HuH-7.5 (cell line): Measurements from ENCODE around the gene DIRAS1.

Experiments
- DNase-seq: peaks from one replicate; pipeline ENCODE4 v3.0.0; 2011; ENCODE audit warnings: low spot score

DIRAS1 gene

DNA sequence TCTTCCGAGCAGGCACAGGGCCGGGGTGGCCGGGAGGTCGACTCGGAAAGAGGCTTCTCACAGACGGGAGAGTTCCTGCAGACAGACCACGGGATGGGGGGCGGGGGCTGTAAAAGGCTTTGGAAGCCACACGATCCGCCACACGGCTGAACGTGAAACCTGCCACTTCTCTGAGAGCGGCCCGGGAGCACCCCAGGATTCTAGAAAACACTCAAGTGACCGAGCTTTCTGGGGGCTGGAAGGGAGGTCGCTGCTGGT lies 34.2 kb upstream of the DIRAS1 start:
- no peak for DNase-seq

DNA sequence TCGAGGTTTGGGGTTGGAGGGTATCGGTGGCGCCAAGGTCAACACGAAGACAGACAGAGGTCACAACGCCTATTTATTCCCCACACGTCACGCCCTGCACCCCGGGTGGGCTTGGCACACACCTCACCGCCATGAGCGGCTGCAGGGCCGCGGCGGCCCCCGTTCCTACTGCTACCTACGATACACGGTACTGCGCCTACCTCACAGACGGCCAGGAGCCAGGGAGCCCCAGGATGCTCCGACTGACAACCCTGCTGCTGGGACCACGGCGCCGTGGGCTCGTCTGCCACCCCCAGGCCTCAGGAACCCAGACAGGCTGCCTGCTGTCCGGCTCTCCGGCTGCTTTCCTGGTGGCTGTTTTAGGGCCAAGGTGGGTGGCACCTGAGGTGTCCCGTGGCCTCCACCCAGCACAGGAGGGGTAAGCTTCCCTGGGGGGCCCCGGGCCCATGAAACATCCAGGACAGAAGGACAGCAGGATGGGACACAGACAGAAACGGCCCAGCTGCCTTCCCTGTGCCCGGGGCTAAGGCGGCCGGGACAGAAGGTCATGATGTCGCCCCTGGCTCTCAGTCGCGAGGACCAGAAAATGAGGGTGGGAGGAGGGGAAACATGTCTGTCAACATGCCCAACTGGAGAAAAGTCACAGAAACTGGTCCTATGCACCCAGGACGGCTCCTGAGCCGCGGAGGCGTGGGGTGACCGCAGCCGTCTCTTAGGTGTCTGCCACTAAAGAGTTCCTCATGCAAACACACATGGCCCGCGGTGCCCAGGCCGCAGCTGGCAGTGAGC lies 33.7 kb upstream of the DIRAS1 start:
- DNase-seq, result no peak

DNA sequence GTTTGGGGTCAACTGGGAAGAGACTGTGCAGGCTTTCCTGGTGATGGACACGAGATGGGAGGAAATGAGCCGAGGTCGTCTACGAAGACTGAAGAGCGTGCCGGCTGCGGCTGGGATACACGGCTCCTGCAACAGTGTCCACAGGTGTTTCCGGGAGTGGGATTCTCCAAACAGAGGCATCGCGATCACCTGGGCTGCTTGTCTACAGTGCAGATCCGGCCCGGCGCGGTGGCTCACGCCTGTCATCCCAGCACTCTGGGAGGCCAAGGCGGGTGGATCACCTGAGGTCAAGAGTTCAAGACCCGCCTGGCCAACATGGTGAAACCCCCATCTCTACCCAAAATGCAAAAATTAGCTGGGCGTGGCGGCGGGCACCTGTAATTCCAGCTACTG lies 30.3 kb upstream of the DIRAS1 start:
- no peak for DNase-seq

DNA sequence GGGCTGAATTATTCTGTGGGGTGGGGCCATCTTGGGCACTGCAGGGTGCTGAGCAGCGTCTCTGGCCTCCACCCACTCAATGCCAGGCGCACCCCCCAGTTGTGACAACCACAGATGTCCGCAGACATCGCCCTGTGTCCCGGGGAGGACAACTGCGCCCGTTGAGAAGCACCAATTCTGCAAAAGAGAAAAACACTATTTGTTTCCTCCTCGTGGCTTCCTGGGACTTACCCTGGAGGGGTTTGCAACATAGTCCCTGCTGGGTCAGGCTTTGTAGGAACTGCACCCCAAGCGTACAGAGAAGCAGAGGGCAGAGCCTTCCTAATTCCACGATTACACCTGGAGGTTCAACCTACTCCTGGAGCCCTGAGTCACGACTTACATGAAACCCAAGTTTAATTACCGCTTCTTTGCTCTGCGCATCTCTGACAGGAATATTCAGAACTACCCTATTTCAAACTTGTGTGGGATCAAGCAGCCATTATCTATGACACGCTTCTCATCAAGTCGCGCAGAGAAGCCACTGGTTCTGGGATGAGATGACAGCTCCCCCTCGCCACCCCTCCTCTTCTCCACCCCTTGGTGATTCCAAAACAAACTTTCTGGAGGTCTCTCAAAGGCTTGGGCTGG lies 29.8 kb upstream of the DIRAS1 start:
- DNase-seq, result no peak

DNA sequence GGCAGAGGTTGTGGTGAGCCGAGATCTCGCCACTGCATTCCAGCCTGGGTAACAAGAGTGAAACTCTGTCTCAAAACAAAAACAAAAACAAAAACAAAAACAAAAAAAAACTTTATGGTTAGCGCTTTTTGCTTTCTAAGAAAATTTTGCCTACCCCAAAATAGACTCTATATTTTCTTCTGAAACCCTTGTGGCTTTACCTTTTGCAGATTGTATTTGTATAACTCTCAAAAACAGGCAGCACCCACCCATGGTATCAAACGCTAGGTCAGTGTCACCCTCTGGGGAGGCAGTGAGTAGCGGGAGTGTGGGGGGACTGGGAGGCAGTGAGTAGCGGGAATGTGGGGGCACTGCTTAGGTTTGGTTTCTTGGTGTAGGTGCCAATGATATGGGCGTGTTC lies 26.2 kb upstream of the DIRAS1 start:
- no peak for DNase-seq

DNA sequence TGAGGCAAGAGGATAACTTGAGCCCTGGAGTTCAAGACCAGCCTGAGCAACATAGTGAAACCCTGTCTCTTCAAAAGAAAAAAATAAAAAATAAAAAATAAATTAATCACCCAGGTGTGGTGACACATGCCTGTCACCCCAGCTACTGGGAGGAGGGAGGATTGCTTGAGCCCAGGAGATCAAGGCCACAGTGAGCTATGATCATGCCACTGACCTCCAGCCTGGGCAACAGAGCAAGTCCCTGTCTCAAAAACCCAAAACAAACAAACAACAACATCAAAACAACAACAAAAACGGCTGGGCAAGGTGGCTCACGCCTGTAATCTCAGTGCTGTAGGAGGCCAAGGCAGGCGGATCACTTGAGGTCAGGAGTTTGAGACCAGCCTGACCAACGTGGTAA lies 22.9 kb upstream of the DIRAS1 start:
- no peak for DNase-seq

DNA sequence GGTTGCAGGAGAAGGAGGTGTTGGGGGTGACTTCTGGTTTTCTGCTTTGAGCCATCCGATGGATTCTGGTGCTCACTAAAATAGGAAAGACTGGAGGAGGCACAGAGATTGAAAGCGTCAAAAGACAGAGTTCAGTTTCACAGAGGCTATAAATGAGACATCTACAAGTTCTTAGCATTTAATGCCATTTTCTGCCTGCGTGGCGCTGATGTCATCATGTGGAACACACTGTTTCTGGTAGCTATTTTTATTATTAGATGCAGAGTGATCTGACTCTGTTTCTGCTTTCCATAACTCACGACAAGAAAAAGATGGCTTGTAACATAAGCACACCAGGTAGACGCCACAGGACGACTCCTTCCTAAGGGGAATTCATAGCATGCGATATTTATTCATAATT lies 21.9 kb upstream of the DIRAS1 start:
- no peak for DNase-seq

DNA sequence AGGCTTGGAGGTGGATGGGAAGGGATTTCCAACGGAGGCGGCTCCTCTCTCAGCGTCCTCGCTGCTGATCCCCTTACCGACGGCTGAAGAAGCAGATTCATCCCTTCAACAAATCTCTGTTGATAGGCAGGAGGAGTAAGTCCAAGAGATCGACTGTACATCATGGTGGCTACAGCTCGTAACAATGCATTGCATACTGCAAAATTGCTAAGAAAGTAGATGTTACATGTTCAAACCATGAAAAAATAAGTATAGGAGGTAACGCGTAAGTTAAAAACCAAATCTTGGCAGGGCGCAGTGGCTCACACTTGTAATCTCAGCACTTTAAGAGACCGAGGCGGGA lies 19.1 kb upstream of the DIRAS1 start:
- no peak for DNase-seq

DNA sequence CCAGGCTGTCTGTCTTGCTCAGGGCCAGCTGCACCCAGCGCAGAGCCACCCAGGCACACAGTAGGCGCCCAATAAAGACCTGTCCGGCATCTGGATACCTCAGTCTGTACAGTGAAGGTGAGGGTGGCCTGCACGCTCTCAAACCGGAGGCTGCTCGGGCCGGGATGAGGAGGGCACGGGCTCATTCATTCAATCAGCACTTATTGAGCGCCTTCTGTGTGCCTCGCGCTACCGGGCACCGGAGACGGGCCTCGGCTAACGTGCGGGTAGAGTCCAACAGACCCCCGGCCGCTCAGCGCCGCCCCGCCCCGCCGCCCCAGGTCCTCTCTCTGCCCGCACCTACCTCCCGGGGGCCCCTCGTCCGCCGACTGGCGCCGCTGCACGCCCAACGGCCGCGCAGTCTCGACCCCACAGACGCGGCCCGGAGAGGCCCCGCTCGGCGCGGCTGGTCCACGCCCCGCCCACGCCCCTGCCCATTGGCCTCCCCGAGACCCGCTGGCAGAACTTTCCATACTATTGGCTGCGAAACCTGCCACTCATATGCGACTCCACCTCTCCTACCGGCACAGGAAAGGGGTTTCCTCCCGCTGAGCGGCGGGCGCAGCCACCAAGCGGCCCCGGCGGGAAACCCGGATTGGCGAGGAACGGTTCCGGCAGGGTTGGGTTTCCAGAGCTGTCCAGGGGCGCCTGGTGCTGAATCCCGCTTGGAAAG lies 18.6 kb upstream of the DIRAS1 start, which contains the start of gene SLC39A3:
TSS of gene SLC39A3 (minus strand) at position 416 of the 712 bp plus-strand sequence. CDS start 2,760 bp downstream, outside the sequence.
- DNase-seq, result peak; percentile 100

DNA sequence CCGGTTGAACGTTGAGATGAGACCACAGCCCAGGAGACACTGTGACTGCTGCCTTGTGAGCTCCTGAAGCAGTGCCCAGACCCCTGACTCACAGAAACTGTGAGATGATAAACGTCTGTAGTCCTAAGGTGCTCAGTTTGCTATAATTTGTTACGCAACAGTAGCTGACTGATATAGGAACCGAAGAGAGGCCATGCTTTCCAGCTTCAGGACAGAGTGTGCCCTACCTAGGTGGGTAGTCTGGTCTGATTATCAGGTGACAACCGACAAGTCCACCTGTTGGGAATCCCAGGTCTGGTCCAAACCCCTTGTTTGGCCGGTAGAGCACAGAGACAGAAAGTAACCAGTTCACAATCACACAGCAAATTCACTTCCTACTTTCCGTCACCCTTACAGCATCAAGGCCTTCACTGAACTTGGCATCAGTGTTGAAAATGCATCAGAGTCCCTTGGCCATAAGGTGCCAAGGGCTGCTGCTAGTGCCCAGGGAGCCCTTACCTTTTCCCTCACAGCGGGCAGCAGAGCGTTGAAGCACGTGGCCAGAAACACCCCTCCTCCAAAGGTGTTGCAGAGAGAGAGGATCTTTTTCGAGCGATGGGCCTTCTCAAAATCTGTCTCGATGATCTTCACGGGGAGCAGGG lies 15.5 kb upstream of the DIRAS1 start:
- DNase-seq, result no peak

DNA sequence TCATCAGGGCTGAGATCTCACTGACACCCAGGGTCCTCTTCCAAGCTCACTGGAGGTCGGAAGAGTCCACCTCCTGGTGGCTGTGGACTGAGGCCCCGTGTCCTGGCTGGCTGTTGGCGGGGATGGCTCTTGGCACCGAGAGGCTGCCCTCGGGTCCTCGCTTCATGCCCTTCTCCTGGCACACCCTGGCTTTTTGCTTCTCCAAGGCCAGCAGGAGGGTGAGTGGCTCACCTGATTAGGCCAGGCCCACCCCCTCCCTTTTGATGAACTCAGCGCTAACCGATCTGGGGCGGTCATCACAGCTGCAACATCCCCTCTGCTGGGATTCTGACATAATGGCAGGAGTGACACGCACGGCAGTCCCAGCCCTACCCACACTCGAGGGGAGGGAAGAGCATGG lies 14.2 kb upstream of the DIRAS1 start:
- DNase-seq, result no peak

DNA sequence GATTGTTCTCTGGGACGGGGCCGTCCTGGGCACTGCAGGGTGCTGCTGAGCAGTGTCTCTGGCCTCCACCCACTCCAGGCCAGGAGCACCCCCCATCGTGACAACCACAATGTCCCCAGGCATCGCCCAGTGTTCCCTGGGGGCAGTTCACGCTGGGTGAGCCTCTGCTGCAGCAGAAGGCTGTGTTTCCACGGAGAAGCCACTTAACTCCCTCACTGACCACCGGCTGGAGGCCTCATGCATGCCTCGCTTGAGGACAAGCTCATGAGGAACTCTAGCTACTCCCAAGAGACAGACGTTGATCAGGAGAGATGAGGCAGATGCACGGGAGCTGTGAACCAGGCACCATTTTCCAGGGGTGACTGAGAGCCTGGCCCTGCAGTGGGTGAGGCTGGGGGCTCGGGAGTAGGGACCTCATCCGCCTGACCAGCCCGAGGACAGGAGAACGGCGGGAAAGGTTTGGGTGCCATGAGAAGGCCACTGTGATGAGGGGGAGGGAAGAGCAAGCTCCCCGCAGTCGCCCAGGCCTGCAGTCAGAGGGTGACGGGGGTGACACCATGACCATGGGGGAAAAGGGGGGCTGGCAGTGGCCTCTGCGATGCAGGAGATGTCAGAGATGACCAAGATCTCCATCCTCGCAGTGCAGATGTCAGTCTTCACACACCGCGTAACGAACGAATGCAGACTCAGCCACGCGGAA lies 13.6 kb upstream of the DIRAS1 start:
- DNase-seq, result no peak

DNA sequence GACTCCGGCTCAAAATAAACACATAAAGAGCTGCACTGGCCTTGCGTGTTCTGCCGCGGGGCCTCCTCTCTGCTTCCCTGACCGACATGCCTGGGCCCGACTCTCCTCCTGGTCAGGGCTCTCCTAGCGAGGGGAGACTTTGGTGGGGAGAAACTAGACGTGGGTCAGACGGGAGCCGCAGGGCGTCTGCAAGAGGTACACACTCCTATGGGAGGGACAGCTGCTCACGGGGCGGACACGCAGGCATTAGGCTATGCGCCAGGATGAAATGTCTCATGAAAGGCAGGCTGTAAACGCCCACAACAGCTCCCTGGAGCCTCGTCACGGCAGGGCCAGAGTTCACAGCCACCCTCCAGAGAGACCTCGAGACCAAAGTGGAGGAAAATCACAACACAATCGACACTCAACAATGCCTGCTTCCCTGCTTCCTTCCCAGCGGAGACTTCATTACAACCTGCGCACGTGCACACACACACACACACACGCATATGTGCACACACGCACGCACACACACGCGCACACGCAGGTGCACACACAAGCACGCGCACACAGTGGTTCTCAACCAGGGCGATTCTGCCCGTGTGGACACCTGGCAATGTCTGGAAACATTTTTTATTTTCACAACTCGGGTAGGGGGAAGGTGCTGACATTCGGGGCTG lies 12.9 kb upstream of the DIRAS1 start:
- no peak for DNase-seq

DNA sequence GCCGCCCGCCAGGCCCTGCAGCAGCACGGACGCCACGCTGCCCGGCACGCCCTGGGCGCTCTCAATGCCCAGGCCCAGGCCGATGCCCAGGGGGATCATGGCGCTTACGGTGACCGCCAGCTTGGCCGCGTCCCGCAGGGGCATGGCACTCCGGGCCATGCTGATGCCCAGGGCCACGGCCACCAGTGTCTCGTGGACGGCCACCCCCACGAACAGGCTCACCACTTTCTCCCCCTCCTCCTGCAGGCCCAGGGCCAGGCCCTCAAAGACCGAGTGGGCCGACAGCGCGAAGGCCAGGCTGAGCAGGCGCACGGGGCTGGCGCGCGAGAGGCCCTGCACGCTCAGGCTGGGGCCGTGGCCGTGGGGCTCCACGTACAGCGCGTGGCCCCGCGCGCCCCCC lies 11.7 kb upstream of the DIRAS1 start:
- DNase-seq, result no peak

DNA sequence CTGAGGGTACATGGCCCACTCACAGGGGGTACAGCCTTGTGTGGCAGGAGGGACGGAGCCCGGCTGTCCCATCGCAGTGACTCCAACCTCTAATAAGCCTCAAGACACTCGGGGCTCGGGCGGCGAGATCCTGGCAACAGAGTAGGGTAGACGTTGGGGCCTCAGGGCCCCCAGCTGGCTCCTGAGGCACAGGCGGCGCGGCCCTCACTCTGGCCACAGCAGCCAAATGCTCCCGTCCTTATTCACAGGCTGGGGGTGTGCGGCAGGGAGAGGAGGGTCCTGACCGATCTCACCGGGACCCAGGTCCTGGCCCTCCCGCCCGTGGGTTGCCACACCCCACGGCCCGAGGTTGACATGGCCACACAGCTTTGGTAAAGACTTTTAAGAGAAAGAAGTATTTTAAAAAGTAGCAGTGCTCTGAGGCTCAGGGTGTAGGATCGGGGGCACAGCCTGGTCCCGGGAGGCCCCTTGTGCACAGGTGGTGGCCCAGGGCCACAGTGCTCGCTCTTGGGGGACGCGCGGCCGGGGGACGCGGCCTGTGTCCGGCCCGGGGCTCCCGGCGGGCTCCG lies 11.1 kb upstream of the DIRAS1 start:
- no peak for DNase-seq

DNA sequence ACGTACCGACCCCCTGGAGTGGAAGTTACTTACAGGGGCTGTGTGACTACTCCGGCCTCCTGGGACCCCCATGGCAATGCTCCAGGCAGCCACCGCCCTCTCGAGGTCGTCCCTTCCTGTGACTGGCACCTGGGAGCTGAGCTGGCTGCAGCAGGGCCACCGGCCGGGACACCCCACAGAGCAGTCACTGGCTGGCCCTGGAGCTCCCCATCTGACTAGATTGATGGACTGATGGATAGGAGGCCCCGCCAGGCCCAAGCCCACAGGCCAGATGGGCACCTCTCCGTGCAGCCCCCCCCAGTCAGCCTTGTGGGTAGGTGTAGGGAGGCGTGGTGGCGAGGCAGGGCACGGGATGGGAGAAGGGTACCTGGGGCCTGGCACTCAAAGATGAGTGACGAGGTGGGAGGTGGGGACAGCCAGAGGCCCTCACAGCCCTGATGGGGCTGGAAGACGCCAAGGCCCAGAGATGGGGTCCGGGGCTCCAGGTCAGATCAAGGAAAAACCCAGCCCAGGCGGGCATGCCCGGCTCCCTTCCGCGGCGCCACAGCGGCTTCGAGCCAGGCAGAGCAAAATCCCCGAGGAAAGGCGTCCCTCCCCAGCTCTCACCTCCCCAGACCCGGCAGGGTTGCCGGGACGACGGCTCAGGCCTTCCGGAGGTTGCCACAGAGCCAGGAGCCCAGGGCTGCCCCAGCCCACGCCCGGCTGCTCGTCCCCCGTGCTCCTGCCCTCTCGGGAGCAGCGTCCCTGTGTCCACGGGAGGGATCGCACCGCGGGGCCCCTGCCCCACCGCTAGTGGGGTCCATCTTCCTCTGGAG lies 10.2 kb upstream of the DIRAS1 start:
- DNase-seq, result no peak

DNA sequence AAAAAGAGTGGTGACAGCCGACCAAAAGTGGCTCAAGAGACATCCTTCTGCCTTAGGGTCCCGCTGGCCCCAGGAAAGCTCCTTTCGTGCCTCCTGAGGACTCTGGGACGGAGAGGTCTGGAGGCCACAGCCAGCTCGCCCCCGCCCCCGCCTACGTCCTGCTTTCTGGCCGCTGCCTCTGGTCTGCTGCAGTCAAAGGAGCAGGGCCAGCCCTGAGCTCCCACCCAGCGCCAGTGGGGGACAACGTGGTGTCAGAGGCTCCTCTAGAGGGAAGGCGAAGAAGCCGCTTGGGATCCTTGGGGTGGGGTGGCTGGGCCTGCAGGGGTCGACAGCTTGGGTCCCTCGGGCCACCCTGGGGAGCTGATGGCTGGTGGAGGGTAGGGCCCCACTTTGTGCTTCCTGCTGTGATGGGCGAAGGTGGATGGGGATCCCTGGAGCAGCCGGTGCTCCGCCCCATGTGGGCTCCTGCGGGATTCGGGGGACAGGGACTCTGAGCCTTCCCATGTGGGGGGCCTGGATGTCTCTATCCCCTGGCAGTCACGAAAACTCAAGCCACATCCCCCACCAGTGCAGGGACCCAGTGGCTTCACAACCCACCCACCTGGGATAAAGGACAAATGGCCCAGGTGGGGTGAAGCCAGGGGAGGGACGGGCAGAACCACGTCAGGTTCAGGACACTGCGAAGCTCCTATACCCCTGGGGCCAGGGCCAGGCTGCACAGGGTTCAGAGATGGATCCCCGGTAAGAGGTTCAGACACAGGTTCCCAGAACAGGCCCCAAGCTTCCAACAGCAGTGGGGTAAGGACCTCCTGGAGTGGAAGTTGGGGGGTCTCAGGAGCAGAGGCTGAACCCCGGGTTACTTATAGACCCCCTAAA lies 9.0 kb upstream of the DIRAS1 start:
- no peak for DNase-seq

DNA sequence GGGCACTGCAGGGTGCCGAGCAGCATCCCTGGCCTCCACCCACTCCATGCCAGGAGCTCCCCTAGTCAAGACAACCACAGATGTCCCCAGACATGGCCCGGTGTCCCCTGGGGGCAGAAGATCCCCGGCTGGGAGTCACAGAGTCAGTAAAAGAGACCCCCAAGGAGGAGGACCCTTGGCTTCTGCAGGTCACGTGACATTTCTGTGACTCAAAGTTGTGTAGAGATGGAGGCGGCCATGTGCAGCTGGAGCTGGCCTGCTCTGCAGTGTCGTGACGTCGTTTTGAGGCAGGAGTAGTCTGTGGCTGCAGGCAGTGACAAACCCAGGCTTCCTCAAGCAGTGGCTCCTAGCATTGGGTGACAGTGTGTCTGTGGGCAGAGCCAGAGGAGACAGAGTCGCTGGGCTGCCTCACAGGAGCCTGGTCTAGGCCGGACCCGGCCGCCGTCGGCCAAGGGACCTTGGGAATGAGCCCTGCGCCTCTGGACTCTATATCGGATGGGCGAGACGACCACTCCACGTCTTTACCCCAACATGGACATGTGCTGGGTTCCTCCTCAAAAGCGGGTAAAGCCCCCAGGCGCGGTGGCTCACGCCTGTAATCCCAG lies 7.7 kb upstream of the DIRAS1 start:
- DNase-seq, result no peak

DNA sequence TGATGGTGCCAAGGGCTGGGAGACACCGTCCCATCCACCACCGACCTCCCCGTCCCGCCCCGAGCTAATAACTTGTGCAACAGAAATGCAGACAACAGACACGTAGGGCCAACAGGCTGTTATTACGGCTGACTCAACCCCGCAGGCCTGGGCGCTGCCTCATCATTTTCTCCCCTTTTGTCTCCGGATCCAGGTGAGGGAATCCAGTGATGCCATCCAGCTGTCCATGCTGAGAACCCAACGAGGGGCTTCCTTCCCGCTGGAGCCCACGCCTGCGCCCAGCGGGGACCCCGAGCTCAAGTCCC lies 6.4 kb upstream of the DIRAS1 start:
- DNase-seq, result no peak
